ENCODE data around the gene POU2AF3.

POU2AF3 gene

GRCh38 chr11:111329306-111330204, 31.2 kb downstream of the POU2AF3 start:
- DNase-seq (ENCODE audit: low read depth in 2 of 2) = no peak

- no peak for DNase-seq (ENCODE audit: low read depth in 2 of 2)
Observed at GRCh38 chr11:111330234-111330893, 32.0 kb downstream of the POU2AF3 start.

GRCh38 chr11:111331711-111332479, 33.5 kb downstream of the POU2AF3 start:
- DNase-seq (ENCODE audit: low read depth in 2 of 2) = no peak

GRCh38 chr11:111334532-111335502, 36.5 kb downstream of the POU2AF3 start:
- DNase-seq (ENCODE audit: low read depth in 2 of 2) = no peak

DNA sequence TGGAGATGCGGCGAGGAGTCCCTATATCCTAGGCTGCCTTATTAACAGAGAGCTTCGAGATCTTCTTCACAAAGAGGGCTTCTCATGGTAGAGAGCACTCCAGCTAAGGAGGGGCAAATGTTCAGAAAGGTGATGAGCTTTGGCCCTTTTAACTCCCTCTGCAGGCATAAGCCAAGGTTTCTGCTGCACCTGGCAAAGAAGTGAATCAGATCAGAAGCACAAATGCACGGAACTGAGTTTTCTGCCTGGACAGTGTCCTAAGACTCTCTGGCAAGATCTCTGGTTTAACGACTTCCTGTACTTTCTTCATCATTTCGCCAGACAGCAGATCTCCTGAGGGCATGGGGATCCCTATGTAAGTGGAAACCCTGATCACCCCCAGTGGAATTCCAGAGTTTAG, 37.2 kb downstream of the POU2AF3 start:
- DNase-seq (ENCODE audit: low read depth in 2 of 2) = no peak

GRCh38 chr11:111336062-111336461, 37.7 kb downstream of the POU2AF3 start:
- no peak for DNase-seq (ENCODE audit: low read depth in 2 of 2)

GRCh38 chr11:111336582-111337256, 38.4 kb downstream of the POU2AF3 start:
- peak; percentile 53 to 57 for DNase-seq (ENCODE audit: low read depth in 2 of 2)

GRCh38 chr11:111339758-111340388, 41.5 kb downstream of the POU2AF3 start:
- DNase-seq (ENCODE audit: low read depth in 2 of 2) = no peak

DNA sequence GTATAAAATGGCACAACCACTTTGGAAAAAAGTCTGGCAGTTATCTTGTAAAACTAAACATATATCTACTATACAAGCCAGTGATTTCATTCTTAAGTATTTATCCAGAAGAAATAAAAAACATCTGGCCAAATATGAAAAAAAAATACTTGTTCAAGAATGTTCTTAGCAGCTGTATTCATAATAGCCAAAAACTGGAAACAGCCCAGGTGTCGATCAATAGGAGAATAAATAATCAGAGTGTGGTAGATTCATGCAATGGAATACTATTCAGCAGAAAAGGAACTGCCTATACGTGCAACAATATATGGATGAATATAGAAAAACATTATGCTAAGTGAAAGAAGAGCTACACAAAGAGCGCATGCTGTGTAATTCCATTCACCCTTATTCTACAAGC, 44.0 kb downstream of the POU2AF3 start:
- DNase-seq (ENCODE audit: low read depth in 2 of 2) = no peak

GRCh38 chr11:111344032-111344431, 45.7 kb downstream of the POU2AF3 start:
- peak; percentile 56 to 60 for DNase-seq (ENCODE audit: low read depth in 2 of 2)

- no peak for DNase-seq (ENCODE audit: low read depth in 2 of 2)
Observed at GRCh38 chr11:111347002-111347722, 48.8 kb downstream of the POU2AF3 start.

GRCh38 chr11:111347723-111348115, 49.4 kb downstream of the POU2AF3 start:
- DNase-seq (ENCODE audit: low read depth in 2 of 2) = peak in 1 of 2 experiments; percentile 6

DNA sequence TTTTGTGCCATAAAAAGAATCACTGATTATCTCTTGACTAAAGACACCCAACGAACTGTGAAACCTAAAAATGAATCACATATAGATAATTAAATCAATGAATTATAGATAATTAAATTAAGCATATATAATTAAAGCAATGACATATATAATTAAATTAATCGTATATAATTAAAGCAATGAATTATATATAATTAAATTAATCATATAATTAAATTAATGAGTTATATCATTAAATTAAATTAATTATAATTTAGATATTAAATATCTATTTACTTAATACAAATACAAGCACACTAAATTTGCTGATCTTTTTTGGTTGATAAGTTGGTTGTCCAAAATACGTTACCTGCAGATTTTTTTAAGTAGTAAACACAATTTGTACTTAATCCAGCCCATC, 49.8 kb downstream of the POU2AF3 start:
- DNase-seq (ENCODE audit: low read depth in 2 of 2) = no peak

DNA sequence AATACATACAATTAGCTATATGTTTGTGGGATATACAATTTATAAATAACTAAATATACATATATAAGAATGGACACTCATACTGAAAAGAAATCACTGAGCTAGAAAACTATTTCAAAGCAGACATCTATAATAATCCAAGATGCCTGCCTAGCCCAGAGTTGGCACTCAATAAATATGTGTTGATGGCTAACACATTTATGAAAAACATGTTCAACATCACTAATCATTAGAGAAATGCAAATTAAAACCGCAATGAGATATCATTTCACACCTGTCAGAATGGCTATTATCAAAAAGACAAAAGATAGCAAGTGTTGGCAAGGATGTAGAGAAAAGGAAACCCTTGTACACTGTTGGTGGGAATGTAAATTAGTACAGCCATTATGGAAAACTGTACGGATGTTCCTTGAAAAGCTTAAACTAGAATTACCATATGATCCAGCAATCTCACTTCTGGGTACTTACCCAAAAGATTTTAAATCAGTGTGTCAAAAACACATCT, 50.9 kb downstream of the POU2AF3 start:
- DNase-seq (ENCODE audit: low read depth in 2 of 2) = no peak

DNA sequence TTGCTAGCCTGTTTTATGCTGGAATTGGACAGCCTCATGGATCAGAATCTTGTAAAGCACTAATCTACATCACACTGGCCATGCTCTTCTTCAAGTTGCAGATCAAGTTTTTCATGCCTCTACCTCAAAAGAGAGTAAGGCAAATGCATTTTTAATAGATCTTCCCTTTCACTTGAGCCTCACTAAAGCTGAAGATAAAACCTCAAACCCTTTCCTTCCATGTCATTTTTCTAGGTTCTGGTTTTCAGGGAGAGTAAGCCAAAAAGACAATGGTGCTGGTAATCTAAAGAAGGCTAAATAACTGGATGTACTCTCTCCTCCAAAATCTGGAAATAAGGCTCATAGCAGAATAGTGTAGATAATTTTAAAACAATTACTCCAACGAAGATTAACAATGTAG, 52.5 kb downstream of the POU2AF3 start:
- DNase-seq (ENCODE audit: low read depth in 2 of 2) = no peak

GRCh38 chr11:111351374-111352055, 53.2 kb downstream of the POU2AF3 start:
- DNase-seq (ENCODE audit: low read depth in 2 of 2) = no peak

DNA sequence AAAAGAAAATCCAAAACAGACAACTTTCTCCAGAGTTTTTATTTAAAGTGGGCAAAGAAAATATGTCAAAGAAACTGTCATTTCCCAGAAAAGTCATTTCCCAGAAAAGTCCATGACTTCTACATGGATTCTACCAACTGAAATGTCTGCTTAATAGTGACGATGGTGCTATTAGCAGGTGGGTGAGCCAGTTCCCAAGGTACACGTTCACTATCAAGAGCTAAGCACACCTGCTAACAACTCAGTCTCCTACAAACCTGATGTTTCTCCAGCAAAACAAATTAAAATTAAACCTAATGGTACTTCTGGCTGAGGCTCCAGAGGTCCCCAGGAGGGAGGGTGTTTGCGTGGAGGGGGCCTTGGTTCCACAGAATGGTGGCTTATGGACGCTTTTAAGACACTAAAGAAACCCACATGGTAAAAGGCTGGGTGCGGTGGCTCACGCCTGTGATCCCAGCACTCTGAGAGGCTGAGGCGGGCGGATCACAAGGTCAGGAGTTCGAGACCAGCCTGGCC, 53.9 kb downstream of the POU2AF3 start:
- no peak for DNase-seq (ENCODE audit: low read depth in 2 of 2)

- no peak for DNase-seq (ENCODE audit: low read depth in 2 of 2)
Observed at GRCh38 chr11:111352935-111353710, 54.8 kb downstream of the POU2AF3 start.

Measured in fibroblast of skin of left quadriceps (primary cell).